WERI-Rb-1 (cell line): ENCODE results near the gene CEP85.

ENCODE experiments used
- DNase-seq: peaks from one replicate; pipeline ENCODE4 v3.0.0-alpha.2; 2020
- H3K27ac ChIP-seq: fragments of 250-450 bp; sonication (Bioruptor Pico); 2 replicates; pipeline ENCODE4 v1.5.1; 2020; ENCODE audit warnings: mild to moderate bottlenecking, moderate library complexity
- H3K27me3 ChIP-seq: fragments of 250-450 bp; sonication (Bioruptor Pico); 2 replicates; pipeline ENCODE4 v1.5.1; 2021; ENCODE audit warnings: mild to moderate bottlenecking, low read depth, moderate library complexity; ENCODE audit not compliant: insufficient read depth, severe bottlenecking
- H3K36me3 ChIP-seq: fragments of 250-450 bp; sonication (Bioruptor Pico); 2 replicates; pipeline ENCODE4 v1.5.1; 2020; ENCODE audit warnings: mild to moderate bottlenecking, moderate library complexity
- H3K4me3 ChIP-seq: 2 replicates; pipeline ENCODE4 v1.5.1; 2011; ENCODE audit warnings: low read depth, mild to moderate bottlenecking, control low read depth, low read length
- H3K9me3 ChIP-seq: fragments of 250-450 bp; sonication (Bioruptor Pico); 2 replicates; pipeline ENCODE4 v1.5.1; 2021; ENCODE audit warnings: mild to moderate bottlenecking, moderate library complexity; ENCODE audit not compliant: severe bottlenecking
- CTCF ChIP-seq: IDR thresholded peaks from 2 replicates; pipeline ENCODE4 v1.5.1; 2011; ENCODE audit warnings: low read depth, mild to moderate bottlenecking, control low read depth, inconsistent platforms, low read length

Gene CEP85

GRCh38 chr1:26233903-26234643, at the start of gene CEP85:
Gene CEP85, plus strand, starts transcription at chr1:26234200. Its CDS starts 5,584 bp downstream, at chr1:26239784.
- peak; percentile 98 for DNase-seq
- no peaks in the 10 kb centered on the region for H3K9me3 ChIP-seq
- H3K27ac ChIP-seq = peak within 1 kb of the TSS; percentile 93
- peaks cover 25% of the 10 kb centered on the region for H3K36me3 ChIP-seq
- peak; percentile 94 for TF ChIP-seq CTCF
- H3K4me3 ChIP-seq = peak within 1 kb of the TSS; percentile 74
- H3K27me3 ChIP-seq = no peaks in the 10 kb centered on the region

GRCh38 chr1:26184883-26185282, 49.1 kb upstream of the CEP85 start:
- DNase-seq = no peak
- TF ChIP-seq CTCF = no peak
- Histone ChIP-seq H3K27me3 (no peaks in the 10 kb centered on the region), H3K36me3 (no peaks in the 10 kb centered on the region), H3K9me3 (no peaks in the 10 kb centered on the region), H3K27ac (no peak overlapping the region), H3K4me3 (no peak overlapping the region)

GRCh38 chr1:26187882-26188281, 46.1 kb upstream of the CEP85 start:
- TF ChIP-seq CTCF = no peak
- no peak for DNase-seq
- no peaks in the 10 kb centered on the region for H3K36me3 ChIP-seq

GRCh38 chr1:26188477-26188876, 45.5 kb upstream of the CEP85 start:
- no peak for DNase-seq
- Histone ChIP-seq H3K9me3 (no peaks in the 10 kb centered on the region), H3K27ac (no peak overlapping the region), H3K36me3 (no peaks in the 10 kb centered on the region), H3K27me3 (no peaks in the 10 kb centered on the region), H3K4me3 (no peak overlapping the region)
- TF ChIP-seq CTCF = no peak

More at GRCh38 chr1:26187882-26188281, 46.1 kb upstream of the CEP85 start:
- no peak overlapping the region for H3K4me3 ChIP-seq
- no peak overlapping the region for H3K27ac ChIP-seq
- H3K9me3 ChIP-seq = no peaks in the 10 kb centered on the region
- no peaks in the 10 kb centered on the region for H3K27me3 ChIP-seq

GRCh38 chr1:26189331-26189730, 44.7 kb upstream of the CEP85 start:
- Histone ChIP-seq H3K36me3 (no peaks in the 10 kb centered on the region), H3K27me3 (no peaks in the 10 kb centered on the region), H3K27ac (no peak overlapping the region), H3K4me3 (no peak overlapping the region), H3K9me3 (no peaks in the 10 kb centered on the region)
- TF ChIP-seq CTCF = no peak
- no peak for DNase-seq

- TF ChIP-seq CTCF = no peak
Measured at GRCh38 chr1:26189751-26190275, 44.2 kb upstream of the CEP85 start.

More at GRCh38 chr1:26189751-26190275, 44.2 kb upstream of the CEP85 start:
- no peaks in the 10 kb centered on the region for H3K36me3 ChIP-seq
- H3K4me3 ChIP-seq = no peak overlapping the region
- DNase-seq = no peak
- no peaks in the 10 kb centered on the region for H3K27me3 ChIP-seq
- H3K27ac ChIP-seq = no peak overlapping the region
- H3K9me3 ChIP-seq = no peaks in the 10 kb centered on the region
